IMR-90 (cell line): Measurements from ENCODE around the gene PNLIP.

Experiments used
- CEBPB ChIP-seq: IDR thresholded peaks from 2 replicates; pipeline ENCODE4 v1.6.1; 2012; ENCODE audit warnings: low read depth, low read length, improper control_type of control experiment
- CHD1 ChIP-seq: IDR thresholded peaks from 2 replicates; pipeline ENCODE4 v1.6.1; 2012; ENCODE audit warnings: low read depth, low read length, improper control_type of control experiment
- FOS ChIP-seq: fragments of 150-350 bp; IDR thresholded peaks from 2 replicates; pipeline ENCODE4 v1.6.1; 2016; ENCODE audit warnings: low read depth, low read length
- NFE2L2 ChIP-seq: fragments of 150-350 bp; IDR thresholded peaks from 2 replicates; pipeline ENCODE4 v1.6.1; 2016; ENCODE audit warnings: low read depth, mild to moderate bottlenecking, low read length
- POLR2A ChIP-seq: IDR thresholded peaks from 2 replicates; pipeline ENCODE4 v1.6.1; 2012; ENCODE audit warnings: mild to moderate bottlenecking, low read depth, low read length
- RFX5 ChIP-seq: IDR thresholded peaks from 2 replicates; pipeline ENCODE4 v1.8.0; 2012; ENCODE audit warnings: low read depth, mild to moderate bottlenecking, low read length, moderate library complexity
- TF ChIP-seq, protein P1 (sequence below): conservative IDR thresholded peaks from 2 replicates; pipeline ENCODE4 v1.5.1; 2012; ENCODE audit warnings: mild to moderate bottlenecking, low read depth, low read length, improper control_type of control experiment

DNA sequence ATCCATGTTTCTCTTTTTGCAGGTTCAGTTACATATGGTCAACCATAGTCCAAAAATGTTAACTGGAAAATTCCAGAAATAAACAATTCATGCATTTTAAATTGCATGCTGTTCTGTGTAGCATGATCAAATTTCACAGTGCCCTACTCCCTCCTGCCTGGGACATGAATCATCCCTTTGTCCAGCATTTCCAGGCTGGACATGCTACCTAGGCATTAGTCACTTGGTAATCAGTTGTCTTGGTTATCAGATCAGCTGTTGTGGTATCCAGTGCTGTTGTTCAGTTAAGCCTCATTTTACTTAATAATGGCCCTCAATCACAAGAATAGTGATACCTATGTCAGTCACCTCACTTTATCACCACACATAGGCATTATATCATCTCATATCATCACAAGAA lies 7.3 kb upstream of the PNLIP start:
- TF ChIP-seq FOS (no peak), CEBPB (no peak), POLR2A (no peak), NFE2L2 (no peak), RFX5 (no peak), CHD1 (no peak)
- TF ChIP-seq, protein P1, sequence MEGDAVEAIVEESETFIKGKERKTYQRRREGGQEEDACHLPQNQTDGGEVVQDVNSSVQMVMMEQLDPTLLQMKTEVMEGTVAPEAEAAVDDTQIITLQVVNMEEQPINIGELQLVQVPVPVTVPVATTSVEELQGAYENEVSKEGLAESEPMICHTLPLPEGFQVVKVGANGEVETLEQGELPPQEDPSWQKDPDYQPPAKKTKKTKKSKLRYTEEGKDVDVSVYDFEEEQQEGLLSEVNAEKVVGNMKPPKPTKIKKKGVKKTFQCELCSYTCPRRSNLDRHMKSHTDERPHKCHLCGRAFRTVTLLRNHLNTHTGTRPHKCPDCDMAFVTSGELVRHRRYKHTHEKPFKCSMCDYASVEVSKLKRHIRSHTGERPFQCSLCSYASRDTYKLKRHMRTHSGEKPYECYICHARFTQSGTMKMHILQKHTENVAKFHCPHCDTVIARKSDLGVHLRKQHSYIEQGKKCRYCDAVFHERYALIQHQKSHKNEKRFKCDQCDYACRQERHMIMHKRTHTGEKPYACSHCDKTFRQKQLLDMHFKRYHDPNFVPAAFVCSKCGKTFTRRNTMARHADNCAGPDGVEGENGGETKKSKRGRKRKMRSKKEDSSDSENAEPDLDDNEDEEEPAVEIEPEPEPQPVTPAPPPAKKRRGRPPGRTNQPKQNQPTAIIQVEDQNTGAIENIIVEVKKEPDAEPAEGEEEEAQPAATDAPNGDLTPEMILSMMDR = no peak
